GM19324 (cell line): ENCODE data around the gene RAB25.
A peak's percentile ranks its signal among the peaks of the same experiment; 100 is the strongest.

ENCODE experiments used
- ATAC-seq: cut with Tn5 transposase; IDR thresholded peaks from one replicate; pipeline ENCODE4 v1.9.1; 2021; ENCODE audit warnings: mild to moderate bottlenecking, moderate library complexity; ENCODE audit not compliant: unreplicated experiment, low FRiP score

Gene RAB25

DNA sequence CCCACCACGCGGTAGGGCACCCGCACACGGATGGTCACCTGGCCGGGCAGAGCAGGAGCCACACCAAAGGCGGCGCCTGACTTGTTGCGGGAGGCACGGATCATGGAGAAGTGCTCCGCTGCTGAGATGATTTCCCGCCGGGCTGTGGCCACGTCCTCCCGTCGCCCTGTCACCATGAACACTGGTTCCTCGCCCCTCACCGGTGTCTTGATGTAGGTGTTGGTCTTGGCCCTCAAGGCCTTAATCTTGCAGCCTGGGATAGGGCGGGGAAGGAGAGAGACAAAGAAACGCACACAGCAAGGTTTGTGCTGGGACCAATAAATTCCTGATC is 16.4 kb downstream of the RAB25 start:
- ATAC-seq: no peak

DNA sequence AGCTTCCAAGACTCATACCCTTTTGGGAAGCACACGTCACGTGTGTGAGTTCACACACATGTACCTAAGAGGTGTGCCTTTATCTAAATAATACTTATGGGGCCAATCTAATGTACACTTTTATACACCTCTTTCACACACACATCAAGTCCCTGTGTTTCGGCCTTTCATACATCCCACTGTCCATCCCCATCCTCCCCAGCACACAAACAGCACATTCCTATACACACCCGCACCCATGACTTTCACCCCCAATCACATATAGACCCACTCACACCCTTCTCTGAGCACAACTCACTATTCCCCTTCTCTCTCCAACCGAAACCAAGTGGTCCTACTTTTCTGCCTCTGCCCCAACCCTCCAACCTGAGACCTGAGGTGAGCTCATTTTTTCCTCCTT is 17.8 kb downstream of the RAB25 start:
- ATAC-seq: no peak

DNA sequence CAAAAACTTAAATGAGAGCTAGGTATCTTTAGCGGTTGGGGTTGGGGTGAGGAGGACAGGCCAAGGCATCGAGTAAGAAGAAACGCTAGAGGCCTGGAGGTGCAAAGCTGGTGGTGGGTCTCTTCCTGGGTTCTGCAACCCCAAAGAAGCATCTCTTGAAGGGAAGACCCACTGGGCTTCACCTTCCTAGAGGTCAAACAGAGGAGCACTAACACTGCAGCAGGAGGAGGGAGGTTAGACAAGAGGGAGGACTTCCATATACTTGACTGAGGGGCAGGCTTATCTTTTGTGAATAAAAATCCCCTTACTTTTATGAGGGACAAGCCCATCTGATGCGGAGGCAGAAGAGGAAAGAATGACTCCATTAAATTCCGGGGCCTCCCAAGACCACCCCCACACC is 18.8 kb downstream of the RAB25 start:
- ATAC-seq: no peak

DNA sequence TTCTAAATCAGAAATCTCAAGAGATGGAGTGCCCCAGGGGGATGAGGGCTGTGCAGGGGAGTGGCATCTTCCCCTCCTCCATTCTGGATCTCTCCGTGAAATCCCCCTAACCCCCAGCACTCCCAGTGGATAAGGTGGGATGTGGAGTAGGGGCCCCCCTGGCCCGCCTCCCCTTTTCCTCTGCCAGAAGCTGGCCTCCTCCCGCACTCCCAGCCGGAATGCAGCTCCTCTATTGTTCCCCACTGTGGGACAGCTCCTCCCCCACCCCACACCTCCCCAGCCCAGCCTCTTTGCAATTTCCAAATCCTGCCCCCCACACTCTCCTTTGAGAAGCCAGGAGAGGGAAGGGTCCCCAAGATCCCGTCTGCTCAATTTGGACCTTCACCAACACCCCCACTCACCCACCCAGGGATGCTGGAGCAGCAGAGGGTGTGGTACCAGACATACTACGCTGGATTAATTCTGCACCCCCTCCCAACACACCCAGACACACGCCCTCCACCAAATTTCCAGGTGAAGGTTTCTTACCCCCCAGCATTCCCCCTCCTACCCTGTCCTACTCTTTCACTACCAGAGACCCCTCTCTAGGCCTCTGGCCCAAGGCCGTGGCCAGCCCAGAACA is 19.4 kb downstream of the RAB25 start:
- no peak for ATAC-seq

- no peak for ATAC-seq
Measured at GRCh38 chr1:156080863-156081179, 19.9 kb downstream of the RAB25 start.

DNA sequence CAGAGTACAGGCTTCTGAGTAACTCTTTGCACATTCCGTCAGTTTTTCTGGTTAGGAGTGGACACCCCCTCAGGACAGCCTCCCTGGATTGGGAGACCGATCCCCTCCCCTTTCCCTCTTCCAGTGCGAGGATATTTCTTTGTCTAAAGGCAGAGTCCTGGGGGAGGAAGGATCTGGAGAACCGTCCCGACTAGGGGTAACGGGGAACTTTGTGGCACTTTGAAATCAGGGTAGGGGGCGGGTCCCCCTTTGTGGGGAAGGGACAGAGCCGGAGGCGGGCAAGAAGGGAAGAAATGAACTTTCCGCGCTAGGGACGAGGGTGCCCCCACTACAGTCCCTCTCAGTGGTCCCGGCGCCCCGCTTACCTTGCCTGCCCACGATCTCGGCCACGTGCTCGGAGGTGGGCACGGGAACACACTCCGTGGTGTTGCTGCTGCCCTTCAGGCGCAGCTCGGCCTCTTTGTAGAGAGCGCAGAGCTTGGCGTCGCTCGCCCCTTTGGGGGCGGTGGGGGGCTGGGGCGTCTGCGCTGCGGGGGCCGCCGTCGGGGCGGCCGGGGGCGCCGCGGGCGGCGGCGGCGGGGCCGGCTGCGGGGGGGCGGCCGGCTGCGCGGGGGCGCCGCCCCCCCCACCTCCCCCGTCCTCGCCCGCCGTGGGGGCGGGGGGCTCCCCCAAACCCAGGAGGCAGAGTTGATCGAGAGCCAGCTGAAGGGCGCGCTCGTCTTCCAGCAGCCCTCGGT is 20.4 kb downstream of the RAB25 start:
- ATAC-seq: no peak

GRCh38 chr1:156081917-156082308 is 21.0 kb downstream of the RAB25 start:
- no peak for ATAC-seq

GRCh38 chr1:156082309-156083091 is 21.5 kb downstream of the RAB25 start, which contains the start of gene MEX3A:
Gene MEX3A (minus strand): TSS chr1:156082465. CDS start chr1:156081998, 467 bp downstream.
- ATAC-seq: no peak

- ATAC-seq: no peak
Measured at GRCh38 chr1:156083800-156084790, 23.1 kb downstream of the RAB25 start.

- no peak for ATAC-seq
Measured at GRCh38 chr1:156086256-156086662, 25.3 kb downstream of the RAB25 start.

DNA sequence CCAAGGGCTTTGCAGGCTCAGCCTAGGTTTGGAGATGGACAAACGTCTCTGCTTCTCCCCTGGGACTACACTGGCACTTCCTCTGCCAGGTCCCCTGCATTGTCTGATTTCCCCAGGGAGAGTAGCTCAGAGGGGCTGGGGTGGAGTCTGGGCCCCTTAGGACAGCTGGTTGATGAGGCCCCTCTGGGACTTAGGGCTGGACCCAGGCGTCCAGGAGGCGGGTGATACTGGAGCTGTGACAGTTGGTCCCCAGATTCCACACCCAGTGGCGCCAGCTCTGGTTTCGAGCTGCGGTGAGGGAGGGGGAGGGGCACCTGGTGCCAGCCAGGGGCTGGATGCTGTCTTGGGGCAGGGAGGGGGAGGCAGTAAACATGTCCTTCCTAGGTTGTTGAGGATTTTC is 28.7 kb downstream of the RAB25 start:
- ATAC-seq: no peak

DNA sequence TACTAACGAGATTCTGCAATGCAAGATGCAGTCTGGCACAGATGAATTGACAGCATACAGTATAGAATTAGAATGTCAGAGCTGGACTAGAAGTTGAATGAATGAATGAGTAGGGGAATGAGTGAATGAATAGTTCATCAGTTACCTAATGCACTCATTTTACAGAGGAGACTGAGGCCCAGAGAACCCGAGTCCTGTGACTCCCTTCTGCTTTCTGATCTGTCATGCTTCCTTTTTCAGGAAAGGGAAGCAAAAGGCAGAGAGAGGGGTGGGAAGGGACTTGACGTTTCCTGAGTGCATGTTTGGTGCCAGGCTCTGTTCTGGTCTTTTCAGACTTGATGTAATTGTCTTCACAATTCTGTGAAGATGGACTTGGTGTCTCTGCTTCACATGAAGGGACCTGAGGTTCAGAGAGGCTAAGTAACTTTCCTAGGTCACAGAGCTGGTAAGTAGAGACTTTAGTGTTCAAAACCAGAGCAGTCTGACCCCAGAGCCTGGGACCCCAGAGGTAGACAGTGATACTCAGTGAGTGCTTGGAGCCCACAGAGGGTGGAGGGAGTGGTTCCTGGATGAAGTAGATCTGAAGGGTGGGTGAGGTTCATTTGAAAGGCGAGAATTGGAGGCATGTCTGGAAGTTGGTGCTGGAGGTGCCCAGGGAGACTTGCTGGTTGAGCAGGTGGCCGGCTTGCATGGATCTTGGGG is 29.3 kb downstream of the RAB25 start:
- no peak for ATAC-seq

DNA sequence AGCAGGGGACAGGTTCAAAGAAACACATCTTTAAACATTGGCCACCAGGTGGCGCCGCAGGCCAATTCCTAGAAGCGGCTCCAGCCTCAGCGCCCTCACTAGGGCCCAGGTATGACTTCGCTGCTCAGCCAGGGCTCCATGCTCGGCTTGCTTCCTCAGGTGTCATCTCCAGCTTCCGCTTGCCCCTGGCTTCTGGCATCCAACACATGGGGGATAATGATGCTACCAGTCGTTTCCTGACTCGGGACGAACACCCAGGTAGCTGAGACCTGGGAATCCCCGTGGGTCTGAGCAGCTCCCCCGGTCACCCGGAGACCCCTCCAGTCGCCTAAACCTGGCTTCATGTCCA is 29.9 kb downstream of the RAB25 start:
- peak; percentile 66 for ATAC-seq

DNA sequence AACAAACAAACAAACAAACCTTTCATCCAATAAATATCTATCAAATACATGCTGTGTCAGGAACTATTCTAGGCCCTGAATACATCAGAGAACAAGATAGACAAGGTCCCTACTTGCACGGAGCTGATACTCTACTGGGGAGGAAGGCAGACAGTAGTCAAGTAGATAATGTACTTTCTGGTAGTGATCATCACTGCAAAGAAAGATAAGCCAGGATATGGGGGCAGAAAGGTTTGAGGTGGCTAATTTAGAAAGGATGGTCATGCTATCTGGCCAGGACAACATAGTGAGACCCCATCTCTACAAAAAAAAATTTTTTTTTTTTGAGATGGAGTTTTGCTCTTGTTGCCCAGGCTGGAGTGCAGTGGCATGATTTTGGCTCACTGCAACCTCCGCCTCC is 30.6 kb downstream of the RAB25 start:
- ATAC-seq: no peak

DNA sequence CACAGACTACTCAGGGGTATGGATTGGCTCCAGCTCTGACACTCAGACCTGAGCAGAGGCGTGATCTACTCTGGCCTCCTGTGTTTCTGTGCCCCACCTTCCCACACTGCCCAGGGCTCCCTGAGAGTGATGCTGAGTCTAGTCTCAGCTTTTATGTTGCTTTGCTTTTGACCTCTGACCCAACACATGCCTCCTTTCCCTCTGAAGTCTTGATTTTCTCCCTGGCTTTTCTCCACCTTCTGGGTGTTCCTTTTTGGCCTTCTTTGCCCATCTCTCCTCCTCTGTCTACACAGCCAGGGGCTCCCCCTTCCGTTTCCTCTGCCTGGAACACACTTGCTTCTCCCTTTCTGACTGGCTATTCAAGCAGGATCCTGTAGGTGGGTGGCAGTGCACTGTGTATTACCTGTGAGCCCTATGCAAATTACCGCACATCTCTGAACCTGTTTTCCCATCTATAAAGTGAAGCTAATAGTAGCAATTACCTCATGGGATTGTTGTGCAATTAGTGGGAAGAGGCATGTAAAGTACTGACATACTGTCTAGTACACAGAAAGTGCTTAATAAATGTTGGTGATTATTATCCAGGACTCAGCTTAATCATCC is 35.0 kb downstream of the RAB25 start:
- ATAC-seq: no peak

GRCh38 chr1:156096640-156097391 is 35.9 kb downstream of the RAB25 start:
- ATAC-seq: peak; percentile 61

DNA sequence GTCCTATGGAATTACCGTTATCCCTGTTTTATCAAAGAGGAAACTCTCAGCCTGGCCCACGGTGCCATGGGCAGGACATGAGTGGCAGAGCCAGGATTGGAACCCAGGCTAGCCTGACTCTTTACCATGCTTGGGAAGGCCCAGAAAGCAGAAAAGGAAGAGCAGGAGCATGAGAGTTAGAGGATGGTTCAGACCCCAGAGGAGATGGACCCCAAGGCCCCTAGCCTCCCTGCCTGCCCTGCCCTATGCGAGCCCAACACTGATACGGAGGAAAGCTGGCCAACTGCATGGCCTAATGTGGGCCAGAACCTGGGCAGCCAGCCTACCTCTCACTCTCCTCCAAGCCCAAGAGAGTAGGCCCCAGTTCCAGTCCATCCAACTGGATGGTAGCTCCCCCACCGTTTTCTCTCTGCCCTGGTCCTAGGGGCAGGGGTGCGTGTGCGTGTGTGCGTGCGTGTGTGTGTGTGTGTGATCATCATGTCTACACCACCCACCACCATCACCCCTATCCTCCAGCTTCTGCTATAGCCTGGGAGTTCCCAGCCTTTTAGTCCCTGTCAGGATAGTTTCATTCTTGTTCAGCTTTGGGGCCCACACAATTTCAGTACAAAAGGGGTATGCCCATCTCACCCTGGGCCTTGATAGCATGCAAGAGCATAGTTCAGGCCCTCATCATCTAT is 36.7 kb downstream of the RAB25 start:
- ATAC-seq: no peak

GRCh38 chr1:156098784-156099183 is 37.8 kb downstream of the RAB25 start:
- ATAC-seq: no peak
